ENCODE results near the gene LCN2.
"Not testable (repeated sequence)": the region's sequence is repeated elsewhere in the genome, so short reads cannot be mapped to it uniquely, and the experiment has no call there.

Gene LCN2

DNA sequence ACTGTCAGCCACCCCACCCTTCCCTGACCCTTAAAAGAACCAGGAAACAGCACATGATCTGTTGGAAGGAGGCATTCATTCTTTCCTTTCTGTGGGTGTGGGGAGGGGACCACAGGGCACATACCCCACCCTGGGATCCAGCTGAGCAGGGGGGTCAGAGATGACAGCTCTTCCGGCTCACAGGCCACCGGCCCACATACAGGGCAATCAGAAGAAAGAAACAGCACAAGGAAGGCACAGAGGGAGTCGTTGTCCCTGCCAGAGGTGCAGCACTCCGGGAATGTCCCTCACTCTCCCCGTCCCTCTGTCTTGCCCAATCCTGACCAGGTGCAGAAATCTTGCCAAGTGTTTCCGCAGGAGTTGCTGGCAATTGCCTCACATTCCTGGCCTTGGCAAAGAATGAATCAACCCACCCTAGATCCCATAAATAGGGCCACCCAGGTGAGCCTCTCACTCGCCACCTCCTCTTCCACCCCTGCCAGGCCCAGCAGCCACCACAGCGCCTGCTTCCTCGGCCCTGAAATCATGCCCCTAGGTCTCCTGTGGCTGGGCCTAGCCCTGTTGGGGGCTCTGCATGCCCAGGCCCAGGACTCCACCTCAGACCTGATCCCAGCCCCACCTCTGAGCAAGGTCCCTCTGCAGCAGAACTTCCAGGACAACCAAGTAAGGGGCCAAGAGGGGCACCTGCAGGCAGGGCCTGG, at the start of gene LCN2:
TSS of gene LCN2 (plus strand) at position 453 of the 701 bp plus-strand sequence. CDS start at position 526, 73 bp downstream.
- no peak for DNase-seq (ENCODE audit: low read depth in 2 of 2)

- DNase-seq (ENCODE audit: low read depth in 2 of 2) = no peak
Measured at GRCh38 chr9:128099932-128100491, 49.2 kb upstream of the LCN2 start.

DNA sequence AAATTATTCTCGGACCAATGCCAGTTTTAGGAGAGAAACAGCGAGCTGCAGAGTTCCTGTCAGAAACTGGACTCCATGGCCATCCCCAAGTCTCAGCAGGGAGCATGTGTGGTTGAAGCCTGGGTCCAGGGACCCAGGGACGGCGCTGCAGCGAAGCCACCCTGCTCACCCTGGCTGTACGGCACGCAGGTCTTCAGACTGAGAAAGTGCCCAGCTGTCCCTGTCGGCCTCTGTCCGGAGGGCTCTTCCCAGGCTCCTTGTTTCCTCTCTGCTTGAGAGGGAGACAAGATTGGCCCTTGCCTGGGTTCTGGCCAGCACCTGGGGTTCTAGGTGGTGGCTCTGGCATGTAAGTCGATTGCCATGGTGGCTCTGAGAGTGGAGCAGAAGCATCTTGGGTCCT, 48.7 kb upstream of the LCN2 start:
- DNase-seq (ENCODE audit: low read depth in 2 of 2) = no peak

- DNase-seq (ENCODE audit: low read depth in 2 of 2) = no peak
Measured at GRCh38 chr9:128101231-128101661, 48.0 kb upstream of the LCN2 start.

DNA sequence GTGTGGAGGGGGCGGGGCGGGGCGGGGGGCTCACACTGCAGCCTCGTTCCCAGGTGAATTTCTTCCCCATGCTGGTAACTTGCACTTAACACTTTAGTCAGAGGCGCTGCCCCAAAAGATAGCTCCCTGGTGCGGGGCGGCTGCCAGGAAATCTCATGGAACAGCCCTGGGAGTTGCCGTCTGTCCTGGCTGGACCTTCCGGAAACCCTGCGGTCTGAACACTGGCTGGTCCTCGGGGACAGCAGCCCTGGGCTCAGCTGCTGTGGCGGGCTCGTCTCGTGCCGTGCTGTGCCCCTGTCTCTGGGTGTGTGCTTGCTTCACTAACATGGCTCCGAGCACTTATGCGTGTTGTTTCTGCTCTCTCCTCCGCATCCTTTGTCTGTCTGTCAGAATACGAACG, 47.6 kb upstream of the LCN2 start:
- DNase-seq (ENCODE audit: low read depth in 2 of 2) = no peak

GRCh38 chr9:128102196-128102595, 47.1 kb upstream of the LCN2 start:
- no peak for DNase-seq (ENCODE audit: low read depth in 2 of 2)

DNA sequence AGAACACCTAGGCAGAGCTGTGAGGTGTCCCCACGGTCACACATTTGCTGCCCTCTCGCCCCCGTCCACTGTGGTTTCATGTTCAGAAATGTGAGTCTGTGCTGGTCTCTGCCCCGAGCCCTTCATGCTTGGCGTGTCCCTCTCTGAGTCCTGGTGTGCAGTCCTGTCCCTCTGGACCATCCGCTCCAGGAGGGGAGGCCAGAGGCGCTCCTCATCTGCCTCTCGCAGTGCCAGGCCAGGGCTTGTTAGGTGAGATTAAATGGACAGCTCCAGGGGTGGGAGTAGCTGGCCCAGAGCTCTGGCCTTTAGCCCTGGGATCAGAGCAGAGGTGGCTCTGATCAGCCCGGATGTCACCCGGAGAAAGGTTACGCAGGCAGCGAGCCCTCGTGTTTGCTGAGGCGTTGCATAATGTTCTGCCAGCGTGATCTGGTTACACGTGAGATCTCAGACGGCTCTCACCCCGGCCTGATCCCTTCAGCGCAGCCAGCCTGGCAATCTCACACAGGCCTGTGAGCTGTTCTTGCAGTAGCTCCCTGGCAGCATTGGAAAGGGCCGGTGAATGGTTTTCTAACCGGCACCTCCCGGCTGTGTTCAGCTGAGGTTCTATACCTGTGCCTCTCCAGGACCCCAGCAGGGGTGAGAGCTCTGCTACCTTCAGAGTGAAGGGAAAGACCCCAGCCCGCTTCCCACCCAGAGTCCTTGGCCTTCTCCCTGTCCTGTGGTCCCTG, 46.2 kb upstream of the LCN2 start:
- no peak for DNase-seq (ENCODE audit: low read depth in 2 of 2)

DNA sequence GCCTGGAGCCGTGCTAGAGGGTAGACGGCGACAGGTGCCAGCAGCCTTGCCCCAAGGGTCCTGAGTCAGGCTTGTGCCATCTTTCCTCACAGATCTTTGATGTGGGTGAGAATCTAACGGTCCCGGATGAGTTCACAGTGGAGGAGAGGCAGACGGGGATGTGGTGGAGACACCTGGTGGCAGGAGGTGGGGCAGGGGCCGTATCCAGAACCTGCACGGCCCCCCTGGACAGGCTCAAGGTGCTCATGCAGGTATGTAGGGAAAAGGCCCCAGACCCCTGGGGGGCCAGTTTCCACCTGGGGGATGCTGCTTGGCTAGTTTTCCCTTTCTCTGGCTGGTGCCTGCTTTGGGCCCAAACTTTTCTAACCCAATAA, 45.7 kb upstream of the LCN2 start:
- DNase-seq (ENCODE audit: low read depth in 2 of 2) = no peak

GRCh38 chr9:128104171-128104618, 45.1 kb upstream of the LCN2 start:
- DNase-seq (ENCODE audit: low read depth in 2 of 2) = no peak

DNA sequence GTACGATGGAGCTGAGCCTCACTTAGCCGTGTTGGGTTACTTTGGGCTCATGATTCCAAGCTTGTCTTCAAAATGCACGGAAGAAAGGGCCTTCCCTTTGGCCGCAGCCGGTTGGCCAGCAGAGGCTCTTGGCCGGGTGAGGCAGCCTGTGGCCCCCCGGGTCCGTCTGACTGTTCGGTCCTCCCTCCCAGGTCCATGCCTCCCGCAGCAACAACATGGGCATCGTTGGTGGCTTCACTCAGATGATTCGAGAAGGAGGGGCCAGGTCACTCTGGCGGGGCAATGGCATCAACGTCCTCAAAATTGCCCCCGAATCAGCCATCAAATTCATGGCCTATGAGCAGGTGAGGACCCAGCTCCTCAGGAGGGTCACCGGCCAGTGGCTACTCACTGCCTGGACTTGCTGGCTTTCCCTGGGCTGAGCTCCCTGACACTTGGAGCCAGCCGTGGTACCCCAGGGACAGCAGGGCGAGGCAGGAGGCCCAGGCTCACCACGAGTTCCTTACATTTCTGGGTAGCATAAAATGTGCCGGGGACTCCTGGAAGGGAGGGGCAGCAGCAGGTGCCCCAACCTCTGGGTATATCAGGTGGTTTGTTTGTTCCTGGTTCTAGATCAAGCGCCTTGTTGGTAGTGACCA, 43.6 kb upstream of the LCN2 start:
- no peak for DNase-seq (ENCODE audit: low read depth in 2 of 2)

DNA sequence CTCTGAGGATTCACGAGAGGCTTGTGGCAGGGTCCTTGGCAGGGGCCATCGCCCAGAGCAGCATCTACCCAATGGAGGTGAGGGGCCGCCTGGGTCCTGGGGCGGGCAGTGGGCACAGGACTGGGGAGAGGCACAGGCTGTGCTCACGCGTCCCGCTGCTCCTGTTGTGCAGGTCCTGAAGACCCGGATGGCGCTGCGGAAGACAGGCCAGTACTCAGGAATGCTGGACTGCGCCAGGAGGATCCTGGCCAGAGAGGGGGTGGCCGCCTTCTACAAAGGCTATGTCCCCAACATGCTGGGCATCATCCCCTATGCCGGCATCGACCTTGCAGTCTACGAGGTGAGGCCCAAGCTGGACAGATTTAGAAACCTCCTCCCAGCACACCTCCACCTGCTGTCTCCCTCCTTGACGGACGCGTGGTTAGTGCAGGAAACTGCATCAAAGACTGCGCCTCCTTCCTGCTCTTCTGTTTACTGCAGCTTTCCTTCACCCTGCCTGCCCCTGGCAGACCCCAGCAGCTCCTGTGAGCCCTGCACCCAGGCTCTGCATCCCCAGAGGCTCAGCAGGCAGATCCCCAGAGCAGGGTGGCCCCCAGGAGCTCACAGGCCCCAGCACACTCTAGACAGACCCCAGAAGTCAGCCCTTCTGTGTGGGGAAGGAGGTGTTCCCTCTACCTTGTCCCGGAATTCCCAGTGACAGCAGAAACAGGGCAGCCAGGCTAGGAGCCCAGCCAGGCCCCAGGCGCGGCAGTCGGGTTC, 42.9 kb upstream of the LCN2 start:
- DNase-seq (ENCODE audit: low read depth in 2 of 2) = no peak

GRCh38 chr9:128106940-128107467, 42.2 kb upstream of the LCN2 start:
- DNase-seq (ENCODE audit: low read depth in 2 of 2) = no peak

DNA sequence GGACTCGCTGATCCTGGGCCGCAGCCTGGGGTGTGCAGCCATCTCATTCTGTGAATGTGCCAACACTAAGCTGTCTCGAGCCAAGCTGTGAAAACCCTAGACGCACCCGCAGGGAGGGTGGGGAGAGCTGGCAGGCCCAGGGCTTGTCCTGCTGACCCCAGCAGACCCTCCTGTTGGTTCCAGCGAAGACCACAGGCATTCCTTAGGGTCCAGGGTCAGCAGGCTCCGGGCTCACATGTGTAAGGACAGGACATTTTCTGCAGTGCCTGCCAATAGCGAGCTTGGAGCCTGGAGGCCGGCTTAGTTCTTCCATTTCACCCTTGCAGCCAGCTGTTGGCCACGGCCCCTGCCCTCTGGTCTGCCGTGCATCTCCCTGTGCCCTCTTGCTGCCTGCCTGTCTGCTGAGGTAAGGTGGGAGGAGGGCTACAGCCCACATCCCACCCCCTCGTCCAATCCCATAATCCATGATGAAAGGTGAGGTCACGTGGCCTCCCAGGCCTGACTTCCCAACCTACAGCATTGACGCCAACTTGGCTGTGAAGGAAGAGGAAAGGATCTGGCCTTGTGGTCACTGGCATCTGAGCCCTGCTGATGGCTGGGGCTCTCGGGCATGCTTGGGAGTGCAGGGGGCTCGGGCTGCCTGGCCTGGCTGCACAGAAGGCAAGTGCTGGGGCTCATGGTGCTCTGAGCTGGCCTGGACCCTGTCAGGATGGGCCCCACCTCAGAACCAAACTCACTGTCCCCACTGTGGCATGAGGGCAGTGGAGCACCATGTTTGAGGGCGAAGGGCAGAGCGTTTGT, 41.6 kb upstream of the LCN2 start:
- no peak for DNase-seq (ENCODE audit: low read depth in 2 of 2)

DNA sequence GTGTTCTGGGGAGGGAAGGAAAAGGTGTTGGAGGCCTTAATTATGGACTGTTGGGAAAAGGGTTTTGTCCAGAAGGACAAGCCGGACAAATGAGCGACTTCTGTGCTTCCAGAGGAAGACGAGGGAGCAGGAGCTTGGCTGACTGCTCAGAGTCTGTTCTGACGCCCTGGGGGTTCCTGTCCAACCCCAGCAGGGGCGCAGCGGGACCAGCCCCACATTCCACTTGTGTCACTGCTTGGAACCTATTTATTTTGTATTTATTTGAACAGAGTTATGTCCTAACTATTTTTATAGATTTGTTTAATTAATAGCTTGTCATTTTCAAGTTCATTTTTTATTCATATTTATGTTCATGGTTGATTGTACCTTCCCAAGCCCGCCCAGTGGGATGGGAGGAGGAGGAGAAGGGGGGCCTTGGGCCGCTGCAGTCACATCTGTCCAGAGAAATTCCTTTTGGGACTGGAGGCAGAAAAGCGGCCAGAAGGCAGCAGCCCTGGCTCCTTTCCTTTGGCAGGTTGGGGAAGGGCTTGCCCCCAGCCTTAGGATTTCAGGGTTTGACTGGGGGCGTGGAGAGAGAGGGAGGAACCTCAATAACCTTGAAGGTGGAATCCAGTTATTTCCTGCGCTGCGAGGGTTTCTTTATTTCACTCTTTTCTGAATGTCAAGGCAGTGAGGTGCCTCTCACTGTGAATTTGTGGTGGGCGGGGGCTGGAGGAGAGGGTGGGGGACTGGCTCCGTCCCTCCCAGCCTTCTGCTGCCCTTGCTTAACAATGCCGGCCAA, 40.8 kb upstream of the LCN2 start:
- DNase-seq (ENCODE audit: low read depth in 2 of 2) = no peak

- no peak for DNase-seq (ENCODE audit: low read depth in 2 of 2)
Measured at GRCh38 chr9:128109050-128109709, 40.1 kb upstream of the LCN2 start.

- DNase-seq (ENCODE audit: low read depth in 2 of 2) = not testable (repeated sequence)
Measured at GRCh38 chr9:128111726-128112125, 37.5 kb upstream of the LCN2 start.

DNA sequence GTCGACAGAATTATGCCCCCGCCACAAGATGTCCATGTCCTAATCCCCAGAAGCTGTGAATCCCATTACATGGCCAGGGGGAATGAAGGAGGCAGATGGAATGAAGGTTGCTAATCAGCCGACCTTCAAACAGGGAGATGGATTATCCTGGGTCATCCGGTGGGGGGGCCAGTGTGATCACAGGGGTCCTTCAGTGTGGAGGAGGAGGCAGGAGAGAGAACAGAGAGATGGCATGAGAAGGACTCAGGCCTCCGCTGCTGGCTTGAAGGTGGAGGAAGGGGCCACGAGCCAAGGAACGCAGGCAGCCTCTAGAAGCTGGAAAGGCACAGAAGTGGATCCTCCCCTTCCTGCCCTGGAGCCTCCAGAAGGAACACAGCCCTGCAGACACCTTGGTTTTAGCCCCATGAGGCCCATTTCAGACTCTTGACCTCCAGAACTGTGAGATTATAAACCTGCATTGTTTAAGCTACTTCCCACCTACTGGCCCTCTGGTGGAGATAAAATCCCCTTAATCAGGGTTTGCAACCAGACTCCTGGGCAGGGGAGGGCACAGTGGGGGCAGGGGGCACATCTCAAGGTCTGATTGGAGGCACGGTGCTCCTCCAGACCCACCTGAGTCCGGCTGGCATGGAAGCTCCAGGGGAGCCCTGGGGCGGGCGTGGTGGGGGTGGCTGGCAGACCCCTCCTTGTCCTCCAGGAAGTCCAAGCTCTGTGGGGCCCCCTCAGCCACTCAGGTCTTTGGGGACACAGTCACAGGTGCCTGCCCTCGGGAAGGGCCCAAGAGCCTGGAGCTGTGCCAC, 35.5 kb upstream of the LCN2 start:
- DNase-seq (ENCODE audit: low read depth in 2 of 2) = no peak
